Measurements from ENCODE around the gene LMNB1. TPM values are rescaled to one million over a fixed set of nuclear protein-coding genes. Genes with fewer than 3 reads are reported as not detected.
"Not testable (repeated sequence)": the region's sequence is repeated elsewhere in the genome, so short reads cannot be mapped to it uniquely, and the experiment has no call there.

The LMNB1 gene
- total and polyA plus RNA-seq, 2 experiments from 2014 or later: 17.9 to 186 TPM

DNA sequence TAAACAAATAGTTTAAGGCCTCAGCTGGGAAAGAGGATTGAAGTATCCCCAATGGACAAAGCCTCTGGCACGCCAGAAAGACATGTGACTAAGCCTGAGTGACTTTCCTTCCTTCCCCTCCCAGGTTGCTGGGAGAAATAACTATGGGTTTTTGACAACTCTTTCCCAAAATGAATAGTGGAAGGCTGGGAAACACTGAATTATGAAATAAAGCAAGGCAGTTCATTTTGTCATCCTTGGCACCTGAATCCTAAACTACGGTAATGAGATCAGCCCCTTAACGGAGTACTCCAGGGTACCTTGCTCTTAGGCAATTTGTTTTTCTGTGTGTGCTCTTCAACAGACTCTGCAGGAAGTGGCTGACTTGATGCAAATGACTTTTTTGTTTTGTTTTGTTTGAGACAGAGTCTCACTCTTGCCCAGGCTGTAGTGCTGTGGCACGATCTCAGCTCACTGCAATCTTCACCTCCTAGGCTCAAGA is 75.2 kb downstream of the LMNB1 start:
- no peak overlapping the region for H3K27ac ChIP-seq
- DNase-seq (ENCODE audit: low read depth in 1 of 2, low spot score in 1 of 2): peak in 1 of 2 donors; percentile 61
- TF ChIP-seq, protein P1, sequence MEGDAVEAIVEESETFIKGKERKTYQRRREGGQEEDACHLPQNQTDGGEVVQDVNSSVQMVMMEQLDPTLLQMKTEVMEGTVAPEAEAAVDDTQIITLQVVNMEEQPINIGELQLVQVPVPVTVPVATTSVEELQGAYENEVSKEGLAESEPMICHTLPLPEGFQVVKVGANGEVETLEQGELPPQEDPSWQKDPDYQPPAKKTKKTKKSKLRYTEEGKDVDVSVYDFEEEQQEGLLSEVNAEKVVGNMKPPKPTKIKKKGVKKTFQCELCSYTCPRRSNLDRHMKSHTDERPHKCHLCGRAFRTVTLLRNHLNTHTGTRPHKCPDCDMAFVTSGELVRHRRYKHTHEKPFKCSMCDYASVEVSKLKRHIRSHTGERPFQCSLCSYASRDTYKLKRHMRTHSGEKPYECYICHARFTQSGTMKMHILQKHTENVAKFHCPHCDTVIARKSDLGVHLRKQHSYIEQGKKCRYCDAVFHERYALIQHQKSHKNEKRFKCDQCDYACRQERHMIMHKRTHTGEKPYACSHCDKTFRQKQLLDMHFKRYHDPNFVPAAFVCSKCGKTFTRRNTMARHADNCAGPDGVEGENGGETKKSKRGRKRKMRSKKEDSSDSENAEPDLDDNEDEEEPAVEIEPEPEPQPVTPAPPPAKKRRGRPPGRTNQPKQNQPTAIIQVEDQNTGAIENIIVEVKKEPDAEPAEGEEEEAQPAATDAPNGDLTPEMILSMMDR (IDR thresholded peaks at IDR 0.05; ENCODE audit: low read depth, low read length): no peak
- no peak overlapping the region for H3K4me3 ChIP-seq
- peaks cover 40% of the 10 kb centered on the region for H3K4me1 ChIP-seq (ENCODE audit: low read depth)
- H3K36me3 ChIP-seq: no peaks in the 10 kb centered on the region
- no peaks in the 10 kb centered on the region for H3K27me3 ChIP-seq
- H3K9me3 ChIP-seq (ENCODE audit: low read depth): no peaks in the 10 kb centered on the region

GRCh38 chr5:126852841-126853271 is 75.9 kb downstream of the LMNB1 start:
- H3K4me3 ChIP-seq: no peak overlapping the region
- peaks cover 33% of the 10 kb centered on the region for H3K4me1 ChIP-seq (ENCODE audit: low read depth)
- H3K36me3 ChIP-seq: no peaks in the 10 kb centered on the region
- H3K9me3 ChIP-seq (ENCODE audit: low read depth): no peaks in the 10 kb centered on the region
- no peaks in the 10 kb centered on the region for H3K27me3 ChIP-seq
- peak overlapping the region; percentile 81 for H3K27ac ChIP-seq
- TF ChIP-seq, protein P1 (IDR thresholded peaks at IDR 0.05; ENCODE audit: low read depth, low read length): no peak
- DNase-seq (ENCODE audit: low read depth in 1 of 2, low spot score in 1 of 2): peak in 1 of 2 donors; percentile 71

DNA sequence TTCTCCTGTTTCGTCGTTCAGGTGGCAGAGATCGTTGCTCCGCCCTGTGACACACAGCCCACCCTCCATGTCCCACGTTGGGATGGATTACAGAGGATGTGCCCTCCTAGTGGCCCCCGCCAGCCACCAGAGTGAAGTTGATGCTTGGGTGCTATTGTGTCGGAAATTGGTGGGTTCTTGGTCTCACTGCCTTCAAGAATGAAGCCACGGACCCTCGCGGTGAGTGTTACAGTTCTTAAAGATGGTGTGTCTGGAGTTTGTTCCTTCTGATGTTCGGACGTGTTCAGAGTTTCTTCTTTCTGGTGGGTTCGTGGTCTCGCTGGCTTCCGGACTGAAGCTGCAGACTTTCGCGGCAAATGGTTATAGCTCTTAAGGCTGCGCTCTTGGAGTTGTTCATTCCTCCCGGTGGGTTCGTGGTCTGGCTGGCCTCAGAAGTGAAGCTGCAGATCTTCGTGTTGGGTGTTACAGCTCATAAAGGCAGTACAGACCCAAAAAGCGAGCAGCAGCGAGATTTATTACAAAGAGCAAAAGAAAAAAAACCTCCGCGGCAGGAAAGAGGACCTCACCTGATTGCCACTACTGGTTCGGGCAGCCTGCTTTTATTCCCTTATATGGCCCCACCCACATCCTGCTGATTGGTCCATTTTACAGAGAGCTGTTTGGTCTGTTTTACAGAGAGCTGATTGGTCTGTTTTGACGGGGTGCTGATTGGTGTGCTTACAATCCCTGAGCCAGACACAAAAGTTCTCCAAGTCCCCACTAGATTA is 76.8 kb downstream of the LMNB1 start:
- H3K36me3 ChIP-seq; H3K27me3 ChIP-seq; DNase-seq (ENCODE audit: low read depth in 1 of 2, low spot score in 1 of 2); H3K9me3 ChIP-seq (ENCODE audit: low read depth); H3K4me3 ChIP-seq: not testable (repeated sequence)
- peaks cover 27% of the 10 kb centered on the region for H3K4me1 ChIP-seq (ENCODE audit: low read depth)
- peak overlapping the region; percentile 81 for H3K27ac ChIP-seq

- TF ChIP-seq, protein P1 (IDR thresholded peaks at IDR 0.05; ENCODE audit: low read depth, low read length): no peak
- Histone ChIP-seq H3K4me3 (no peak overlapping the region), H3K36me3 (no peaks in the 10 kb centered on the region), H3K4me1 (ENCODE audit: low read depth) (peaks cover 22% of the 10 kb centered on the region), H3K9me3 (ENCODE audit: low read depth) (no peaks in the 10 kb centered on the region), H3K27me3 (no peaks in the 10 kb centered on the region), H3K27ac (no peak overlapping the region)
- DNase-seq (ENCODE audit: low read depth in 1 of 2, low spot score in 1 of 2): no peak
Measured at GRCh38 chr5:126854526-126855110, 77.7 kb downstream of the LMNB1 start.

DNA sequence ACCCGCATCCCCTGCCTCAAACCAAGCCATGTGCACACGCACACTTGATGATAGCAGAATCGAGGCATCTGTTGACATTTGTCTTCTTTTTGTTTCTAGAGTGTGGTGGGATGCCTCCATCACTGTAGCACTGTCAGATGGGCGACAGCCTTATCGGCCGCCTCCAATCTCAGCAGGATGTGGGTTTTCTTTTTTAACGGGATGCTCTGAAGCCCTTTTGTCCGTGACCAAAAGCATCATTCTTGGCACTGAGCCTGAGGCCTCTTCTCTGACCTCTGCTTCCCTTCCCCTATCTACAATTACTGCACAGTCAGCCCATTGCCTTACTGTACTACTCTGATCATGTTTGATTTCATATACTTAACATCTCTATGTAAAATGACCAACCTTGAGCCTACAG is 78.3 kb downstream of the LMNB1 start:
- H3K27ac ChIP-seq: no peak overlapping the region
- peak in 1 of 2 donors; percentile 71 for DNase-seq (ENCODE audit: low read depth in 1 of 2, low spot score in 1 of 2)
- no peaks in the 10 kb centered on the region for H3K9me3 ChIP-seq (ENCODE audit: low read depth)
- peaks cover 19% of the 10 kb centered on the region for H3K4me1 ChIP-seq (ENCODE audit: low read depth)
- no peaks in the 10 kb centered on the region for H3K36me3 ChIP-seq
- TF ChIP-seq, protein P1 (IDR thresholded peaks at IDR 0.05; ENCODE audit: low read depth, low read length): no peak
- H3K4me3 ChIP-seq: no peak overlapping the region
- H3K27me3 ChIP-seq: no peaks in the 10 kb centered on the region

Data from cardiac muscle cell (in vitro differentiated cells and primary cell).